SK-N-SH (cell line): Measurements from ENCODE around the gene USP2. TPM values are rescaled to one million over a fixed set of nuclear protein-coding genes. Genes with fewer than 3 reads are reported as not detected.

ENCODE experiments used
- CTCF ChIA-PET: fragments of 300-600, 350-600 bp; formaldehyde crosslinking; extraction: SDS; loops from one replicate; lab custom pipeline; 2021; lab: Yijun Ruan, JAX
- POLR2A ChIA-PET: fragments of 350-600 bp; sonication (Branson Sonifier 250); formaldehyde crosslinking; extraction: SDS; loops from one replicate; lab custom pipeline; 2020; ENCODE audit warnings: antibody characterized with exemption, inconsistent platforms; lab: Yijun Ruan, JAX
- DNase-seq: peaks from one replicate; pipeline ENCODE4 v3.0.0; 2012
- H2AFZ ChIP-seq: fragments of 200-600 bp; sonication (generic); 2 replicates; pipeline ENCODE4 v1.8.1; 2016; ENCODE audit warnings: antibody characterized with exemption, mild to moderate bottlenecking, low read depth
- H3F3A ChIP-seq: fragments of 200-600 bp; sonication (generic); replicated peaks from 2 replicates; pipeline ENCODE3; 2016; ENCODE audit warnings: antibody characterized with exemption, mild to moderate bottlenecking; ENCODE audit not compliant: insufficient read depth
- H3K27ac ChIP-seq, 2 experiments: fragments of 200-500 bp in 1 of 2; fragments of 200-600 bp in 1 of 2; sonication (Bioruptor generic) in 1 of 2; sonication (generic), shearing (Covaris generic) in 1 of 2; 2 replicates each; pipeline versions ENCODE4 v1.5.1 to v1.6.1; 2014 to 2016; ENCODE audit warnings: low read depth in 2 of 2, inconsistent platforms in 1 of 2, low read length in 1 of 2, mild to moderate bottlenecking in 1 of 2, mixed read lengths in 1 of 2
- H3K27me3 ChIP-seq: fragments of 200-600 bp; sonication (generic), shearing (Covaris generic); 2 replicates; pipeline ENCODE4 v1.6.1; 2016; ENCODE audit warnings: mixed run types; ENCODE audit not compliant: insufficient read depth
- H3K36me3 ChIP-seq, 2 experiments: fragments of 200-500 bp in 1 of 2; fragments of 200-600 bp in 1 of 2; sonication (Bioruptor generic) in 1 of 2; sonication (generic) in 1 of 2; replicated peaks in 1 of 2; 2 replicates each; pipeline versions ENCODE3 to v1.5.1; 2014 to 2016; ENCODE audit warnings: low read length in 1 of 2, mild to moderate bottlenecking in 1 of 2; ENCODE audit not compliant: insufficient read depth in 2 of 2, control insufficient read depth in 1 of 2
- H3K4me1 ChIP-seq, 2 experiments: fragments of 200-500 bp in 1 of 2; fragments of 200-600 bp in 1 of 2; sonication (Bioruptor generic) in 1 of 2; sonication (generic), shearing (Covaris generic) in 1 of 2; 2 replicates each; pipeline versions ENCODE4 v1.5.1 to v1.6.1; 2014 to 2016; ENCODE audit warnings: low read depth in 1 of 2, low read length in 1 of 2, mixed run types in 1 of 2; ENCODE audit not compliant: insufficient read depth in 2 of 2, control insufficient read depth in 1 of 2
- H3K4me2 ChIP-seq: fragments of 200-600 bp; sonication (generic), shearing (Covaris generic); 2 replicates; pipeline ENCODE4 v1.6.1; 2017; ENCODE audit warnings: mixed run types
- H3K4me3 ChIP-seq, 2 experiments: fragments of 200-500 bp in 1 of 2; fragments of 200-600 bp in 1 of 2; sonication (Bioruptor generic) in 1 of 2; sonication (generic), shearing (Covaris generic) in 1 of 2; 2 replicates each; pipeline versions ENCODE4 v1.5.1 to v1.8.1; 2014 to 2016; ENCODE audit warnings: low read depth in 2 of 2, inconsistent platforms in 1 of 2, low read length in 1 of 2, mild to moderate bottlenecking in 1 of 2, mixed read lengths in 1 of 2, moderate library complexity in 1 of 2
- H3K79me2 ChIP-seq: fragments of 200-600 bp; sonication (generic); 2 replicates; pipeline ENCODE4 v1.8.1; 2017; ENCODE audit warnings: mild to moderate bottlenecking; ENCODE audit not compliant: insufficient read depth
- H3K9ac ChIP-seq: fragments of 200-600 bp; sonication (generic); 2 replicates; pipeline ENCODE4 v1.6.1; 2017; ENCODE audit warnings: mixed run types
- H3K9me2 ChIP-seq: fragments of 200-600 bp; sonication (generic); 2 replicates; pipeline ENCODE4 v1.6.1; 2017; ENCODE audit warnings: mixed run types
- H3K9me3 ChIP-seq: fragments of 200-600 bp; sonication (generic); 2 replicates; pipeline ENCODE4 v1.6.1; 2017; ENCODE audit warnings: mixed run types, mild to moderate bottlenecking, moderate library complexity
- H4K20me1 ChIP-seq: fragments of 200-600 bp; sonication (generic); 2 replicates; pipeline ENCODE4 v1.6.1; 2017; ENCODE audit warnings: mild to moderate bottlenecking, mixed run types; ENCODE audit not compliant: insufficient read depth
- CHD2 ChIP-seq: fragments of 150-350 bp; IDR thresholded peaks from 2 replicates; pipeline ENCODE4 v1.6.1; 2018; ENCODE audit warnings: low read length; ENCODE audit not compliant: partially characterized antibody
- EZH2phosphoT487 ChIP-seq: fragments of 200-600 bp; sonication (generic); IDR thresholded peaks from 2 replicates; pipeline ENCODE4 v1.6.1; 2017; ENCODE audit warnings: low read depth, mixed run types, mild to moderate bottlenecking, antibody characterized with exemption, moderate library complexity, borderline replicate concordance
- FOSL2 ChIP-seq: IDR thresholded peaks from 2 replicates; pipeline ENCODE4 v1.4.0; 2012; ENCODE audit warnings: low read depth, mild to moderate bottlenecking, moderate library complexity, borderline replicate concordance
- FOXM1 ChIP-seq: IDR thresholded peaks from 2 replicates; pipeline ENCODE4 v1.4.0; 2012; ENCODE audit warnings: low read depth, mild to moderate bottlenecking
- GABPA ChIP-seq: IDR thresholded peaks from 2 replicates; pipeline ENCODE4 v1.4.0; 2012; ENCODE audit warnings: low read depth, mild to moderate bottlenecking
- JUND ChIP-seq: IDR thresholded peaks from 2 replicates; pipeline ENCODE4 v1.4.0; 2012
- MEF2A ChIP-seq: IDR thresholded peaks from 2 replicates; pipeline ENCODE4 v1.4.0; 2012; ENCODE audit warnings: low read depth, borderline replicate concordance
- MXI1 ChIP-seq: IDR thresholded peaks from 2 replicates; pipeline ENCODE4 v1.6.1; 2012; ENCODE audit warnings: mild to moderate bottlenecking, low read depth, low read length, improper control_type of control experiment
- RAD21 ChIP-seq: IDR thresholded peaks from 2 replicates; pipeline ENCODE4 v1.6.1; 2012; ENCODE audit warnings: mild to moderate bottlenecking, low read length
- RFX5 ChIP-seq: IDR thresholded peaks from 2 replicates; pipeline ENCODE4 v1.6.1; 2012; ENCODE audit warnings: mild to moderate bottlenecking, improper control_type of control experiment, low read length
- RXRA ChIP-seq: IDR thresholded peaks from 2 replicates; pipeline ENCODE4 v1.4.0; 2012; ENCODE audit warnings: low read depth, mild to moderate bottlenecking, borderline replicate concordance
- SMC3 ChIP-seq: IDR thresholded peaks from 2 replicates; pipeline ENCODE4 v1.6.1; 2012; ENCODE audit warnings: low read depth, low read length, improper control_type of control experiment
- TAF1 ChIP-seq: IDR thresholded peaks from 2 replicates; pipeline ENCODE4 v1.6.1; 2012; ENCODE audit warnings: low read depth, mild to moderate bottlenecking, low read length, moderate library complexity, borderline replicate concordance
- TCF12 ChIP-seq: IDR thresholded peaks from 2 replicates; pipeline ENCODE4 v1.4.0; 2012
- YY1 ChIP-seq: IDR thresholded peaks from 2 replicates; pipeline ENCODE4 v1.4.0; 2012; ENCODE audit warnings: low read depth, mild to moderate bottlenecking
- WGBS: methylation state at CpG from one replicate; pipeline ENCODE4 v1.1.6; 2017; ENCODE audit warnings: low lambda C conversion rate; 5-methylcytosine and 5-hydroxymethylcytosine counted together
- polyA plus RNA-seq, 3 experiments: library from polyadenylated mRNA; depleted of rRNA; stranded (reverse); fragments of >200 nt; gene quantifications; 2 replicates each; pipeline ENCODE4 v1.2.3, GENCODE V29; 2012
- TF ChIP-seq, protein P1 (sequence below): IDR thresholded peaks from 2 replicates; pipeline ENCODE4; 2012
- TF ChIP-seq, protein P2 (sequence below): IDR thresholded peaks from 2 replicates; pipeline ENCODE4 v1.4.0; 2012; ENCODE audit warnings: low read depth, borderline replicate concordance
- TF ChIP-seq, protein P3 (sequence below): fragments of 150-350 bp; IDR thresholded peaks from 2 replicates; pipeline ENCODE4 v1.6.1; 2016; ENCODE audit warnings: mild to moderate bottlenecking, low read depth, low read length
- TF ChIP-seq, protein P4 (sequence below): IDR thresholded peaks from 2 replicates; pipeline ENCODE4 v1.4.0; 2012; ENCODE audit warnings: low read depth

USP2 gene
- polyA plus RNA-seq, 1 of the 3 experiments (the other 2 are of a cell fraction): 0.97 TPM

DNA sequence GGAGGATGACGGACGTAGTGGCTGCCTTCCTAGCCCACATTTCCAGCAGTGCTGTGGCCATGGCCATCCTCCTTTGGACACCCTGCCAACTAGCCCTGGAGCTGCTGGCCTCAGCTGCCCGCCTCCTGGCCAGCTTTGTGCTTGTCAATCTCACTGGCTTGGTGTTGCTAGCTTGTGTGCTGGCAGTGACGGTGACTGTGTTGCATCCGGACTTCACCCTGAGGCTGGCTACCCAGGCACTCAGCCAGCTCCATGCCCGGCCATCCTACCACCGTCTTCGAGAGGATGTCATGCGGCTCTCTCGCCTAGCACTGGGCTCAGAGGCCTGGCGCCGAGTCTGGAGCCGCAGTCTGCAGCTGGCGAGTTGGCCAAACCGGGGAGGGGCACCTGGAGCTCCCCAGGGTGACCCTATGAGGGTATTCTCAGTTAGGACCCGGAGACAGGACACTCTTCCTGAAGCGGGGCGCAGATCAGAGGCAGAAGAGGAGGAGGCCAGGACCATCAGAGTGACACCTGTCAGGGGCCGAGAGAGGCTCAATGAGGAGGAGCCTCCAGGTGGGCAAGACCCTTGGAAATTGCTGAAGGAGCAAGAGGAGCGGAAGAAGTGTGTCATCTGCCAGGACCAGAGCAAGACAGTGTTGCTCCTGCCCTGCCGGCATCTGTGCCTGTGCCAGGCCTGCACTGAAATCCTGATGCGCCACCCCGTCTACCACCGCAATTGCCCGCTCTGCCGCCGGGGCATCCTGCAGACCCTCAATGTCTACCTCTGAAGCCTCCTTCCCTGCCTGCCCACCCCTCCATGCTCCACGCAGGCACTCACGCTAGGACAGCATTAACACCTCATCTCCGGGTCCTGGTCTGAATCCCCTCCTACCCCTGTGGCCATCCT is 45.6 kb downstream of the USP2 start (continued):
- TF ChIP-seq RXRA: no peak

DNA sequence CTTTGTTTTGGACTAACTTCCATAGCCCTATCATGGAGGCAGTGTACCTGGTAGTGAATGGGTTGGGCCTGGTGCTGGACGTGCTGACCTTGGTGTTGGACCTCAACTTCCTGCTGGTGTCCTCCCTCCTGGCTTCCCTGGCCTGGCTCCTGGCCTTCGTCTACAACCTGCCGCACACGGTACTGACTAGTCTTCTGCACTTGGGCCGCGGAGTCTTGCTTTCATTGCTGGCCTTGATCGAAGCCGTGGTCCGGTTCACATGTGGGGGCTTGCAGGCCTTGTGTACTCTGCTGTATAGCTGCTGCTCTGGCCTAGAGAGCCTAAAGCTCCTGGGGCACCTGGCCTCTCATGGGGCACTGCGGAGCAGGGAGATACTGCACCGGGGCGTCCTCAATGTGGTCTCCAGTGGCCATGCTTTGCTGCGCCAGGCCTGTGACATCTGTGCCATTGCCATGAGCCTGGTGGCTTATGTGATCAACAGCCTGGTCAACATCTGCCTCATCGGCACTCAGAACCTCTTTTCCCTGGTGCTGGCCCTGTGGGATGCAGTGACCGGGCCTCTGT is 46.3 kb downstream of the USP2 start:
- Histone ChIP-seq H3K27me3 (no peaks in the 10 kb centered on the region), H3K79me2 (peaks cover 31% of the 10 kb centered on the region), H3K27ac (peak overlapping the region in 1 of 2 experiments; percentile 48; a peak in 1 of 4 replicates), H3K9me2 (no peaks in the 10 kb centered on the region), H3K9ac (peak overlapping the region; percentile 73), H3K4me1 (peaks cover 16 to 41% of the 10 kb centered on the region in 2 experiments; a peak in 3 of 4 replicates), H3K9me3 (no peaks in the 10 kb centered on the region), H3K4me3 (peak overlapping the region; percentile 84 to 96), H2AFZ (no peak overlapping the region), H4K20me1 (no peaks in the 10 kb centered on the region), H3F3A (peaks cover 6% of the 10 kb centered on the region), H3K36me3 (peaks cover 0 to 12% of the 10 kb centered on the region in 2 experiments), H3K4me2 (peak overlapping the region; percentile 95)
- TF ChIP-seq, protein P1, sequence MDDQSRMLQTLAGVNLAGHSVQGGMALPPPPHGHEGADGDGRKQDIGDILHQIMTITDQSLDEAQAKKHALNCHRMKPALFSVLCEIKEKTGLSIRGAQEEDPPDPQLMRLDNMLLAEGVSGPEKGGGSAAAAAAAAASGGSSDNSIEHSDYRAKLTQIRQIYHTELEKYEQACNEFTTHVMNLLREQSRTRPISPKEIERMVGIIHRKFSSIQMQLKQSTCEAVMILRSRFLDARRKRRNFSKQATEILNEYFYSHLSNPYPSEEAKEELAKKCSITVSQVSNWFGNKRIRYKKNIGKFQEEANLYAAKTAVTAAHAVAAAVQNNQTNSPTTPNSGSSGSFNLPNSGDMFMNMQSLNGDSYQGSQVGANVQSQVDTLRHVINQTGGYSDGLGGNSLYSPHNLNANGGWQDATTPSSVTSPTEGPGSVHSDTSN: no peak
- TF ChIP-seq, protein P2, sequence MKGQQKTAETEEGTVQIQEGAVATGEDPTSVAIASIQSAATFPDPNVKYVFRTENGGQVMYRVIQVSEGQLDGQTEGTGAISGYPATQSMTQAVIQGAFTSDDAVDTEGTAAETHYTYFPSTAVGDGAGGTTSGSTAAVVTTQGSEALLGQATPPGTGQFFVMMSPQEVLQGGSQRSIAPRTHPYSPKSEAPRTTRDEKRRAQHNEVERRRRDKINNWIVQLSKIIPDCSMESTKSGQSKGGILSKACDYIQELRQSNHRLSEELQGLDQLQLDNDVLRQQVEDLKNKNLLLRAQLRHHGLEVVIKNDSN: no peak
- TF ChIP-seq CHD2 (no peak), GABPA (no peak), MEF2A (no peak), MXI1 (no peak), FOXM1 (no peak), FOSL2 (no peak)
- CTCF ChIA-PET: interaction anchor here (0.8 to 5.2 kb wide), 6 partner anchors 8 to 129 kb away, joined by 3 to 45 read pairs (median 6); partner anchors contain the start of gene CBL
- POLR2A ChIA-PET: no interaction called here
- no peak for DNase-seq
- WGBS: 34% methylated on average over 9 of the region's 15 CpGs

DNA sequence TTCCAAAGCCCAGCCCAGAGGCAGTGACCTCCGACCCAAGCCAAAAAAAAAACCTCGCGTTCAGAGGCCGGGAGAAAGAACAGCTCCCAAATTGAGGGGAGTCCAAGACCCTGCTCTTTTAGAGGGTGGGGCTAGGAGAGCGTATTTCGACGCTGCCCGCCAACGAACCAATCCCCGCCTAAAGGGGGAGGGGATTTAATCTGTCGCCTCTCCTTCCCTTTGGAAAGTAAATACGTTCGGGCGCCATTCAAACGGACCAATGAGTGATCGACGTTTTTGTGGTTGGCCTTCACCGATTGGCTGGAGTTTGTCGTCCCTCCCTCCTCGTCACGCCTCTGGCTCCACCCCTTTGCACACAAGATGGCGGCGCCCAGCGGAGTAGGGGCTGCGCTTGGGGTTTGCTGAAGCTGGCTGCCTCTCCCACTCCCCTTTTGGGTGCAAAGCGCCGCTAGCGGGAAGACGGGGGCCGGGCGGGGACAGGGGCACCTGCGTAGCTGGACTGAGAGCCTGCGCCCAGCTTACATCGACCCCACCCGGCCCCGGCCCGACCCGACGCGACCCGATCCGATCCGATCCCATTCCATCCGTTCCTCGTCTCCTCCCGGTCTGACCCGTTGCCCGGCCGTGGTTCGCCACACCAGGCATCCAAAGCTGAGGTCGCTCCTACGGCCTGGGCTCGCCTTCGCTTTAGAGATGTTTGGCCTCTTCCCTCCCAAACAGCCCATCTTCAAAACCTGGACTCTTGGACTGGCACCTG is 47.1 kb downstream of the USP2 start, which contains the start of gene RNF26:
TSS of gene RNF26 (plus strand) at position 354 of the 757 bp plus-strand sequence. CDS start 596 bp downstream, outside the sequence.
- Histone ChIP-seq H3K27ac (peak within 1 kb of the TSS; percentile 48 to 76), H3K36me3 (peaks cover 0 to 12% of the 10 kb centered on the region in 2 experiments), H4K20me1 (no peaks in the 10 kb centered on the region), H3K79me2 (peaks cover 31% of the 10 kb centered on the region), H3F3A (peaks cover 6% of the 10 kb centered on the region), H3K4me2 (peak within 1 kb of the TSS; percentile 95), H3K9ac (peak within 1 kb of the TSS; percentile 73), H3K27me3 (no peaks in the 10 kb centered on the region), H2AFZ (peak within 1 kb of the TSS; percentile 76), H3K9me2 (no peaks in the 10 kb centered on the region), H3K4me1 (peaks cover 16 to 37% of the 10 kb centered on the region in 2 experiments; a peak in 3 of 4 replicates), H3K4me3 (peak within 1 kb of the TSS; percentile 84 to 96), H3K9me3 (no peaks in the 10 kb centered on the region)
- peak; percentile 97 for DNase-seq
- WGBS: 2% methylated on average over 35 of the region's 54 CpGs
- POLR2A ChIA-PET: no interaction called here
- CTCF ChIA-PET: interaction anchor here (1.5 to 5.2 kb wide), 4 partner anchors 12 to 128 kb away, joined by 7 to 45 read pairs (median 9); partner anchors contain the start of gene CBL
- TF ChIP-seq, protein P3, sequence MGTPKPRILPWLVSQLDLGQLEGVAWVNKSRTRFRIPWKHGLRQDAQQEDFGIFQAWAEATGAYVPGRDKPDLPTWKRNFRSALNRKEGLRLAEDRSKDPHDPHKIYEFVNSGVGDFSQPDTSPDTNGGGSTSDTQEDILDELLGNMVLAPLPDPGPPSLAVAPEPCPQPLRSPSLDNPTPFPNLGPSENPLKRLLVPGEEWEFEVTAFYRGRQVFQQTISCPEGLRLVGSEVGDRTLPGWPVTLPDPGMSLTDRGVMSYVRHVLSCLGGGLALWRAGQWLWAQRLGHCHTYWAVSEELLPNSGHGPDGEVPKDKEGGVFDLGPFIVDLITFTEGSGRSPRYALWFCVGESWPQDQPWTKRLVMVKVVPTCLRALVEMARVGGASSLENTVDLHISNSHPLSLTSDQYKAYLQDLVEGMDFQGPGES: peak; percentile 69; the same call in 1 of the 2 replicates
- TF ChIP-seq TAF1 (peak; percentile 87), JUND (no peak), TCF12 (no peak), RAD21 (no peak), RFX5 (peak; percentile 81), EZH2phosphoT487 (no peak), SMC3 (no peak), YY1 (peak; percentile 98)
- TF ChIP-seq, protein P4, sequence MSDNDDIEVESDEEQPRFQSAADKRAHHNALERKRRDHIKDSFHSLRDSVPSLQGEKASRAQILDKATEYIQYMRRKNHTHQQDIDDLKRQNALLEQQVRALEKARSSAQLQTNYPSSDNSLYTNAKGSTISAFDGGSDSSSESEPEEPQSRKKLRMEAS: 0 out of 2 replicates have a peak, but pooled peaks have one; percentile 24
- TF ChIP-seq, protein P1: peak; percentile 4; the same call in 1 of the 2 replicates
